GM12878 (cell line): ENCODE results near the gene IGLL1. TPM values are rescaled to one million over a fixed set of nuclear protein-coding genes. Genes with fewer than 3 reads are reported as not detected.

ENCODE experiments used
- ATAC-seq: fragments of 200-7000 bp; cut with Tn5 transposase; 3 replicates; pipeline ENCODE4 v1.9.1; 2020; ENCODE audit warnings: mild to moderate bottlenecking, moderate library complexity
- BruUV-seq: library from RNA; stranded (reverse); fragments of 400-500 nt; replicated peaks from 2 replicates; lab custom pipeline; 2021; lab: Mats Ljungman, UMichigan
- CTCF ChIA-PET: fragments of 300-600 bp; sonication (Branson Sonifier 250); formaldehyde crosslinking; extraction: SDS; loops from one replicate; lab custom pipeline; 2021; ENCODE audit warnings: inconsistent platforms; lab: Yijun Ruan, JAX
- POLR2A ChIA-PET: fragments of 350-600 bp; formaldehyde crosslinking; extraction: SDS; loops from one replicate; lab custom pipeline; 2021; ENCODE audit warnings: inconsistent platforms; lab: Charles Lee
- RAD21 ChIA-PET: fragments of 300-600 bp; sonication (Branson Sonifier 250); formaldehyde crosslinking; loops from one replicate; lab custom pipeline; 2023; ENCODE audit warnings: antibody characterized with exemption; ENCODE audit not compliant: unreplicated experiment; lab: Charles Lee
- SMC1A ChIA-PET: fragments of 300-600 bp; sonication (Branson Sonifier 250); formaldehyde crosslinking; loops from one replicate; lab custom pipeline; 2023; ENCODE audit not compliant: unreplicated experiment, uncharacterized antibody; lab: Charles Lee
- DNase-seq: peaks from one replicate; pipeline ENCODE4 v3.0.0-alpha.2; 2011; ENCODE audit warnings: low read depth, low spot score
- FAIRE-seq: peaks from 3 replicates; lab custom pipeline; 2011; peaks lifted over from hg19 to GRCh38; lab: Jason Lieb, UNC
- H2AFZ ChIP-seq: 2 replicates; pipeline ENCODE4 v1.6.0; 2011; ENCODE audit warnings: low read depth, low read length, control low read depth; ENCODE audit not compliant: control insufficient read depth
- H3K27ac ChIP-seq: 2 replicates; pipeline ENCODE4 v1.5.1; 2011; ENCODE audit warnings: control low read depth; ENCODE audit not compliant: control insufficient read depth, insufficient read depth
- H3K27me3 ChIP-seq, 2 experiments: replicated peaks in 1 of 2; 2 replicates each; pipeline versions ENCODE4 v1.6.0 to v1.6.1; 2011; ENCODE audit warnings: low read length in 1 of 2; ENCODE audit not compliant: control insufficient read depth in 2 of 2, insufficient read depth in 2 of 2
- H3K36me3 ChIP-seq, 2 experiments: 2 replicates each; pipeline ENCODE4 v1.5.1; 2011; ENCODE audit warnings: low read length in 1 of 2; ENCODE audit not compliant: control insufficient read depth in 2 of 2, insufficient read depth in 2 of 2
- H3K4me1 ChIP-seq: 2 replicates; pipeline ENCODE4 v1.6.1; 2011; ENCODE audit warnings: mild to moderate bottlenecking, low read length, moderate library complexity, mixed read lengths; ENCODE audit not compliant: control insufficient read depth, insufficient read depth
- H3K4me2 ChIP-seq: 2 replicates; pipeline ENCODE4 v1.6.0; 2011; ENCODE audit warnings: control low read depth; ENCODE audit not compliant: control insufficient read depth, insufficient read depth
- H3K4me3 ChIP-seq: fragments of 200-600 bp; sonication (generic); 2 replicates; pipeline ENCODE4 v1.5.1; 2016
- H3K79me2 ChIP-seq: 2 replicates; pipeline ENCODE4 v1.6.0; 2011; ENCODE audit warnings: low read length; ENCODE audit not compliant: control insufficient read depth, insufficient read depth
- H3K9ac ChIP-seq: 2 replicates; pipeline ENCODE4 v1.8.0; 2011; ENCODE audit warnings: low read length, control low read depth, mixed read lengths; ENCODE audit not compliant: control insufficient read depth, insufficient read depth
- H3K9me3 ChIP-seq: replicated peaks from 3 replicates; pipeline ENCODE4 v1.5.1; 2011; ENCODE audit warnings: mild to moderate bottlenecking, low read length; ENCODE audit not compliant: control insufficient read depth, insufficient read depth
- H4K20me1 ChIP-seq: 2 replicates; pipeline ENCODE4 v1.6.0; 2011; ENCODE audit not compliant: control insufficient read depth, insufficient read depth
- BCL11A ChIP-seq: IDR thresholded peaks from 2 replicates; pipeline ENCODE4 v1.6.1; 2011; ENCODE audit warnings: low read depth, low read length
- HDAC2 ChIP-seq: fragments of 200-600 bp; sonication (generic); IDR thresholded peaks from 2 replicates; pipeline ENCODE4 v1.6.1; 2017
- IKZF2 ChIP-seq, 2 experiments: fragments of 450-650 bp; IDR thresholded peaks; 2 replicates each; pipeline ENCODE4 v1.6.1; 2017; ENCODE audit warnings: mild to moderate bottlenecking in 2 of 2, moderate library complexity in 2 of 2
- IRF3 ChIP-seq: fragments of 450-650 bp; IDR thresholded peaks from 2 replicates; pipeline ENCODE4 v1.6.1; 2014; ENCODE audit warnings: mild to moderate bottlenecking
- MLLT1 ChIP-seq: fragments of 450-650 bp; IDR thresholded peaks from 2 replicates; pipeline ENCODE4 v1.6.1; 2016; ENCODE audit warnings: mild to moderate bottlenecking
- MYC ChIP-seq: IDR thresholded peaks from 2 replicates; pipeline ENCODE4 v1.6.1; 2011; ENCODE audit warnings: mild to moderate bottlenecking, low read length, moderate library complexity, inconsistent platforms; ENCODE audit not compliant: insufficient read depth, insufficient replicate concordance, insufficient read length, severe bottlenecking
- NR2C2 ChIP-seq: IDR thresholded peaks from 2 replicates; pipeline ENCODE4 v1.6.1; 2011; ENCODE audit warnings: borderline replicate concordance, low read depth; ENCODE audit not compliant: control insufficient read depth, insufficient read length
- PRDM15 ChIP-seq: fragments of 450-650 bp; formaldehyde crosslinking; IDR thresholded peaks from 2 replicates; pipeline ENCODE4 v1.4.0; 2020; ENCODE audit warnings: mild to moderate bottlenecking, moderate library complexity
- ZNF622 ChIP-seq: fragments of 450-650 bp; IDR thresholded peaks from 2 replicates; pipeline ENCODE4 v1.6.1; 2017; ENCODE audit warnings: mild to moderate bottlenecking, inconsistent platforms
- WGBS: methylation state at CpG from one replicate; pipeline ENCODE4 v1.1.6; 2016; ENCODE audit warnings: low lambda C conversion rate; ENCODE audit not compliant: insufficient replicate concordance, insufficient coverage; ENCODE audit errors: missing lambda C conversion rate; 5-methylcytosine and 5-hydroxymethylcytosine counted together
- in situ Hi-C: fragments of 300-500 bp; cut with MboI; formaldehyde crosslinking; loops from 9 replicates; pipeline ENCODE4 v1.14.3; 2018; ENCODE audit warnings: mixed read lengths
- intact Hi-C: fragments of 100-400 bp; cut with micrococcal nuclease; formaldehyde crosslinking; loops from one replicate; pipeline ENCODE4 v1.14.2; 2022; ENCODE audit not compliant: unreplicated experiment
- polyA plus RNA-seq, 11 experiments: library from polyadenylated mRNA; depleted of rRNA in 4 of 11; unstranded in 6 of 11; stranded (reverse) in 5 of 11; fragments of >200 nt; fragmentation: Nextera tagmentation in 4 of 11; fragmentation: Illumina TruSeq in 1 of 11; extraction: Ambion mirVana in 4 of 11; extraction: Trizol in 1 of 11; gene quantifications; 1 replicate in 1 of 11; 2 replicates in 10 of 11; pipeline versions ENCODE4 v1.2.1 to v1.2.3, GENCODE V29; 2011 to 2016; ENCODE audit warnings: inconsistent platforms in 2 of 11, missing spikeins in 2 of 11, low read depth in 1 of 11
- total RNA-seq, 4 experiments: library from RNA; depleted of rRNA in 3 of 4; stranded (reverse); fragments of >200 nt in 3 of 4; fragmentation: Illumina TruSeq in 1 of 4; extraction: Trizol in 1 of 4; gene quantifications; 2 replicates each; pipeline versions ENCODE4 v1.2.1 to v1.2.3, GENCODE V29; 2013 to 2021

The IGLL1 gene
- total and polyA plus RNA-seq, 10 of the 15 experiments (the other 5 are each of a cell fraction or from before 2014, with no cell fraction given): not detected

GRCh38 chr22:23526596-23527316 lies 53.3 kb downstream of the IGLL1 start (continued):
- TF ChIP-seq BCL11A: no peak

GRCh38 chr22:23525510-23525909 lies 54.6 kb downstream of the IGLL1 start:
- Histone ChIP-seq H2AFZ (no peak overlapping the region), H3K9me3 (no peaks in the 10 kb centered on the region), H3K4me3 (no peak overlapping the region), H3K27ac (no peak overlapping the region), H3K79me2 (no peaks in the 10 kb centered on the region), H3K36me3 (no peaks in the 10 kb centered on the region), H3K9ac (no peak overlapping the region), H4K20me1 (no peaks in the 10 kb centered on the region), H3K4me1 (0 out of 2 replicates have a peak, but pooled peaks cover 3% of the 10 kb centered on the region), H3K4me2 (no peak overlapping the region), H3K27me3 (peaks cover 4% of the 10 kb centered on the region in 2 experiments; a peak in 3 of 4 replicates)
- ChIA-PET SMC1A (no interaction called here), RAD21 (no interaction called here), POLR2A (no interaction called here), CTCF (no interaction called here)
- in situ Hi-C loops (no loop called here), intact Hi-C loops (no loop called here)
- ATAC-seq (no peak), FAIRE-seq (no peak), DNase-seq (no peak)
- 51% methylated on average over 10 of the region's 11 CpGs for WGBS
- TF ChIP-seq MYC: no peak
- BruUV-seq: no TSS peak

GRCh38 chr22:23524226-23524625 lies 55.9 kb downstream of the IGLL1 start:
- no peak overlapping the region for H2AFZ ChIP-seq
- DNase-seq (no peak), ATAC-seq (no peak), FAIRE-seq (no peak)
- H4K20me1 ChIP-seq: no peaks in the 10 kb centered on the region
- POLR2A ChIA-PET: no interaction called here
- RAD21 ChIA-PET: no interaction called here
- 0 out of 2 replicates have a peak, but pooled peaks cover 3% of the 10 kb centered on the region for H3K4me1 ChIP-seq
- H3K4me2 ChIP-seq: no peak overlapping the region
- H3K9me3 ChIP-seq: no peaks in the 10 kb centered on the region
- no peaks in the 10 kb centered on the region for H3K79me2 ChIP-seq
- H3K36me3 ChIP-seq: no peaks in the 10 kb centered on the region
- intact Hi-C loops: no loop called here
- in situ Hi-C loops: no loop called here
- no peak overlapping the region for H3K27ac ChIP-seq
- WGBS: 41% methylated on average over 6 of the region's 6 CpGs
- SMC1A ChIA-PET: no interaction called here
- peaks cover 4% of the 10 kb centered on the region in 2 experiments; a peak in 3 of 4 replicates for H3K27me3 ChIP-seq
- no peak overlapping the region for H3K4me3 ChIP-seq
- CTCF ChIA-PET: no interaction called here
- BruUV-seq: no TSS peak
- H3K9ac ChIP-seq: no peak overlapping the region
- TF ChIP-seq HDAC2 (no peak), ZNF622 (no peak), IKZF2 (IDR thresholded peaks at IDR 0.05) (no peak), PRDM15 (CRISPR knock-in tag) (no peak), IRF3 (no peak), NR2C2 (no peak), MLLT1 (no peak)
